ENCODE measurements around the gene PLXNA4. TPM values are rescaled to one million over a fixed set of nuclear protein-coding genes. Genes with fewer than 3 reads are reported as not detected.

PLXNA4 gene
- total RNA-seq, 4 donors from 2014 or later, result 0.31 to 0.66 (median 0.43) TPM

- no peak overlapping the region for H3K27ac ChIP-seq
- intact Hi-C loops (cut with DNase I; ENCODE audit: low total_unique reads) (no loop called here), in situ Hi-C loops (cut with MboI; ENCODE audit: low sequenced_read_pairs in 4 of 4) (no loop called here)
- no peaks in the 10 kb centered on the region for H3K9me3 ChIP-seq
- no peaks in the 10 kb centered on the region for H3K4me1 ChIP-seq
- H3K4me3 ChIP-seq, result no peak overlapping the region
- DNase-seq (no peak), ATAC-seq (no peak)
- peaks cover 0 to 3% (median 0%) of the 10 kb centered on the region in 3 donors for H3K27me3 ChIP-seq
- no peaks in the 10 kb centered on the region for H3K36me3 ChIP-seq
- TF ChIP-seq, protein P1, sequence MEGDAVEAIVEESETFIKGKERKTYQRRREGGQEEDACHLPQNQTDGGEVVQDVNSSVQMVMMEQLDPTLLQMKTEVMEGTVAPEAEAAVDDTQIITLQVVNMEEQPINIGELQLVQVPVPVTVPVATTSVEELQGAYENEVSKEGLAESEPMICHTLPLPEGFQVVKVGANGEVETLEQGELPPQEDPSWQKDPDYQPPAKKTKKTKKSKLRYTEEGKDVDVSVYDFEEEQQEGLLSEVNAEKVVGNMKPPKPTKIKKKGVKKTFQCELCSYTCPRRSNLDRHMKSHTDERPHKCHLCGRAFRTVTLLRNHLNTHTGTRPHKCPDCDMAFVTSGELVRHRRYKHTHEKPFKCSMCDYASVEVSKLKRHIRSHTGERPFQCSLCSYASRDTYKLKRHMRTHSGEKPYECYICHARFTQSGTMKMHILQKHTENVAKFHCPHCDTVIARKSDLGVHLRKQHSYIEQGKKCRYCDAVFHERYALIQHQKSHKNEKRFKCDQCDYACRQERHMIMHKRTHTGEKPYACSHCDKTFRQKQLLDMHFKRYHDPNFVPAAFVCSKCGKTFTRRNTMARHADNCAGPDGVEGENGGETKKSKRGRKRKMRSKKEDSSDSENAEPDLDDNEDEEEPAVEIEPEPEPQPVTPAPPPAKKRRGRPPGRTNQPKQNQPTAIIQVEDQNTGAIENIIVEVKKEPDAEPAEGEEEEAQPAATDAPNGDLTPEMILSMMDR (IDR thresholded peaks at IDR 0.05 in 4 of 5, conservative IDR thresholded peaks at IDR 0.05 in 1 of 5), result no peak
- no peak for TF ChIP-seq POLR2A (IDR thresholded peaks at IDR 0.05)
These were observed 64.3 kb downstream of the PLXNA4 start for GRCh38 chr7:132511921-132512320.

GRCh38 chr7:132511387-132511786 lies 64.9 kb downstream of the PLXNA4 start:
- ATAC-seq (no peak), DNase-seq (no peak)
- Histone ChIP-seq H3K9me3 (no peaks in the 10 kb centered on the region), H3K27me3 (peaks cover 0 to 3% (median 0%) of the 10 kb centered on the region in 3 donors), H3K36me3 (no peaks in the 10 kb centered on the region), H3K27ac (no peak overlapping the region), H3K4me3 (no peak overlapping the region), H3K4me1 (no peaks in the 10 kb centered on the region)
- in situ Hi-C loops (cut with MboI; ENCODE audit: low sequenced_read_pairs in 4 of 4) (no loop called here), intact Hi-C loops (cut with DNase I; ENCODE audit: low total_unique reads) (no loop called here)
- TF ChIP-seq POLR2A (IDR thresholded peaks at IDR 0.05), result no peak
- TF ChIP-seq, protein P1 (IDR thresholded peaks at IDR 0.05 in 4 of 5, conservative IDR thresholded peaks at IDR 0.05 in 1 of 5), result no peak

GRCh38 chr7:132509643-132510042 lies 66.6 kb downstream of the PLXNA4 start:
- no peaks in the 10 kb centered on the region for H3K9me3 ChIP-seq
- ATAC-seq (no peak), DNase-seq (no peak)
- peaks cover 0 to 3% (median 0%) of the 10 kb centered on the region in 3 donors for H3K27me3 ChIP-seq
- no peak overlapping the region for H3K27ac ChIP-seq
- H3K36me3 ChIP-seq, result no peaks in the 10 kb centered on the region
- H3K4me1 ChIP-seq, result no peaks in the 10 kb centered on the region
- TF ChIP-seq POLR2A (IDR thresholded peaks at IDR 0.05), result no peak
- TF ChIP-seq, protein P1 (IDR thresholded peaks at IDR 0.05 in 4 of 5, conservative IDR thresholded peaks at IDR 0.05 in 1 of 5), result no peak
- intact Hi-C loops (cut with DNase I; ENCODE audit: low total_unique reads), result no loop called here
- in situ Hi-C loops (cut with MboI; ENCODE audit: low sequenced_read_pairs in 4 of 4), result no loop called here
- H3K4me3 ChIP-seq, result no peak overlapping the region

DNA sequence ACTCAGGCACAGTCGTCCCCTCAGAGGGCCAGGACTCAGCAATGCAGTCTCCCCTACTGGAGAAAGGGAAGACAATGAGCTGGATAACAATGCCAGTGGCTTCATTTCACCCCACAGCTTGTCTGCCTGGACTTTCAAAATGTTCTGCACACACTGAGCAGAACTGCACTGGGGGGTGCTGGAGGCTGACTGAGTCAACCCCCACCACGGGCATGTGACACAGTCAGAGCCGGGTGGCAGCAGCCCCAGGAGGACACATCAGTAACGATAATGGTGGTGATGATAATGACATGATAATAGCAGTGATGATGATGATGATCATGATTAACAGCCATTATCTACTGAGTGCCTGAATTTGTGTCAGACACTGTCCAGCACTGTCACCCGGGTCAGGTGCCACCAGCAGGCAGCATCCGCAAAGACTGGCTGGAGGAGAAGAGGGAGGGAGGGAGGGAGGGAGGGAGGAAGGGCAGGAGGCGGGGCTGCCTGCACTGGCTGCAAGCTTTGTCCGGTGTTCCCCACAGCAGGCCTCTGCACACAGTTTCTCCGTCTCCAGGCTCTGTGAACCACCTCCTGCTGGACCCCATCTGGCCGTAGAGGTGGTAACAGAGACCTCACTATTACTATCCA lies 67.4 kb downstream of the PLXNA4 start:
- H3K4me1 ChIP-seq, result no peaks in the 10 kb centered on the region
- no peak overlapping the region for H3K27ac ChIP-seq
- no peak overlapping the region for H3K4me3 ChIP-seq
- intact Hi-C loops (cut with DNase I; ENCODE audit: low total_unique reads) (no loop called here), in situ Hi-C loops (cut with MboI; ENCODE audit: low sequenced_read_pairs in 4 of 4) (no loop called here)
- ATAC-seq (no peak), DNase-seq (no peak)
- TF ChIP-seq, protein P1 (IDR thresholded peaks at IDR 0.05 in 4 of 5, conservative IDR thresholded peaks at IDR 0.05 in 1 of 5), result no peak
- TF ChIP-seq POLR2A (IDR thresholded peaks at IDR 0.05), result no peak
- H3K27me3 ChIP-seq, result peaks cover 0 to 3% (median 0%) of the 10 kb centered on the region in 3 donors
- H3K9me3 ChIP-seq, result no peaks in the 10 kb centered on the region
- H3K36me3 ChIP-seq, result no peaks in the 10 kb centered on the region

- peaks cover 0 to 3% (median 0%) of the 10 kb centered on the region in 3 donors for H3K27me3 ChIP-seq
- no peaks in the 10 kb centered on the region for H3K9me3 ChIP-seq
- no peaks in the 10 kb centered on the region for H3K36me3 ChIP-seq
- in situ Hi-C loops (cut with MboI; ENCODE audit: low sequenced_read_pairs in 4 of 4), result no loop called here
- TF ChIP-seq, protein P1 (IDR thresholded peaks at IDR 0.05 in 4 of 5, conservative IDR thresholded peaks at IDR 0.05 in 1 of 5), result no peak
- no peak for TF ChIP-seq POLR2A (IDR thresholded peaks at IDR 0.05)
- no peak overlapping the region for H3K27ac ChIP-seq
- intact Hi-C loops (cut with DNase I; ENCODE audit: low total_unique reads), result no loop called here
- ATAC-seq, result no peak
- H3K4me1 ChIP-seq, result no peaks in the 10 kb centered on the region
- DNase-seq, result no peak
- no peak overlapping the region for H3K4me3 ChIP-seq
These were observed 71.4 kb downstream of the PLXNA4 start for GRCh38 chr7:132504852-132505251.
